ENCODE data around the gene SEMA3E.

Gene SEMA3E

GRCh38 chr7:83478616-83479015 lies 170.3 kb downstream of the SEMA3E start:
- no peak for TF ChIP-seq CTCF (conservative IDR thresholded peaks at IDR 0.05; ENCODE audit: low read length)
- no peak for TF ChIP-seq EZH2phosphoT487 (IDR thresholded peaks at IDR 0.05; ENCODE audit: borderline replicate concordance)
- no peaks in the 10 kb centered on the region for H3K4me1 ChIP-seq (ENCODE audit: insufficient read depth, low read length, poor library complexity, severe bottlenecking)
- H4K20me1 ChIP-seq (ENCODE audit: insufficient read depth, low read length, poor library complexity, severe bottlenecking): no peaks in the 10 kb centered on the region
- 0 out of 2 replicates have a peak, but pooled peaks cover 2% of the 10 kb centered on the region for H3K9me2 ChIP-seq (replicated peaks; ENCODE audit: low read depth, low read length)
- H3K4me3 ChIP-seq (ENCODE audit: low read length, poor library complexity, severe bottlenecking): no peak overlapping the region
- H3K79me2 ChIP-seq (ENCODE audit: insufficient read depth, low read length): no peaks in the 10 kb centered on the region
- peak overlapping the region; percentile 55; the same call in 1 of the 2 replicates for H2AFZ ChIP-seq (ENCODE audit: low read length)
- no peak overlapping the region for H3K4me2 ChIP-seq (ENCODE audit: low read depth, low read length, poor library complexity, severe bottlenecking)
- H3F3A ChIP-seq (ENCODE audit: low read depth): no peaks in the 10 kb centered on the region
- no peaks in the 10 kb centered on the region for H3K36me3 ChIP-seq (ENCODE audit: insufficient read depth, low read length)
- H3K9ac ChIP-seq (ENCODE audit: low read depth, low read length, poor library complexity, severe bottlenecking): no peak overlapping the region
- H3K27me3 ChIP-seq (ENCODE audit: insufficient read depth, low read length, poor library complexity, severe bottlenecking): no peaks in the 10 kb centered on the region
- H3K9me3 ChIP-seq (ENCODE audit: insufficient read depth, low read depth, low read length): no peaks in the 10 kb centered on the region

GRCh38 chr7:83476511-83477050 lies 172.4 kb downstream of the SEMA3E start:
- Histone ChIP-seq H3K4me3 (ENCODE audit: low read length, poor library complexity, severe bottlenecking) (no peak overlapping the region), H3K9ac (ENCODE audit: low read depth, low read length, poor library complexity, severe bottlenecking) (no peak overlapping the region), H3K36me3 (ENCODE audit: insufficient read depth, low read length) (no peaks in the 10 kb centered on the region), H3K9me3 (ENCODE audit: insufficient read depth, low read depth, low read length) (no peaks in the 10 kb centered on the region), H3K27me3 (ENCODE audit: insufficient read depth, low read length, poor library complexity, severe bottlenecking) (no peaks in the 10 kb centered on the region), H3F3A (ENCODE audit: low read depth) (no peaks in the 10 kb centered on the region), H2AFZ (ENCODE audit: low read length) (no peak overlapping the region), H3K9me2 (replicated peaks; ENCODE audit: low read depth, low read length) (no peaks in the 10 kb centered on the region), H3K4me1 (ENCODE audit: insufficient read depth, low read length, poor library complexity, severe bottlenecking) (no peaks in the 10 kb centered on the region), H3K79me2 (ENCODE audit: insufficient read depth, low read length) (no peaks in the 10 kb centered on the region), H3K4me2 (ENCODE audit: low read depth, low read length, poor library complexity, severe bottlenecking) (no peak overlapping the region), H4K20me1 (ENCODE audit: insufficient read depth, low read length, poor library complexity, severe bottlenecking) (no peaks in the 10 kb centered on the region)
- TF ChIP-seq EZH2phosphoT487 (IDR thresholded peaks at IDR 0.05; ENCODE audit: borderline replicate concordance) (no peak), CTCF (conservative IDR thresholded peaks at IDR 0.05; ENCODE audit: low read length) (no peak)

GRCh38 chr7:83475420-83475819 lies 173.5 kb downstream of the SEMA3E start:
- H3K27me3 ChIP-seq (ENCODE audit: insufficient read depth, low read length, poor library complexity, severe bottlenecking): no peaks in the 10 kb centered on the region
- H3F3A ChIP-seq (ENCODE audit: low read depth): no peaks in the 10 kb centered on the region
- no peaks in the 10 kb centered on the region for H3K9me2 ChIP-seq (replicated peaks; ENCODE audit: low read depth, low read length)
- no peak overlapping the region for H3K4me3 ChIP-seq (ENCODE audit: low read length, poor library complexity, severe bottlenecking)
- no peak overlapping the region for H2AFZ ChIP-seq (ENCODE audit: low read length)
- no peaks in the 10 kb centered on the region for H3K79me2 ChIP-seq (ENCODE audit: insufficient read depth, low read length)
- TF ChIP-seq EZH2phosphoT487 (IDR thresholded peaks at IDR 0.05; ENCODE audit: borderline replicate concordance) (no peak), CTCF (conservative IDR thresholded peaks at IDR 0.05; ENCODE audit: low read length) (peak; percentile 31)
- H3K36me3 ChIP-seq (ENCODE audit: insufficient read depth, low read length): no peaks in the 10 kb centered on the region
- H3K9ac ChIP-seq (ENCODE audit: low read depth, low read length, poor library complexity, severe bottlenecking): no peak overlapping the region
- H3K4me2 ChIP-seq (ENCODE audit: low read depth, low read length, poor library complexity, severe bottlenecking): no peak overlapping the region
- no peaks in the 10 kb centered on the region for H4K20me1 ChIP-seq (ENCODE audit: insufficient read depth, low read length, poor library complexity, severe bottlenecking)
- no peaks in the 10 kb centered on the region for H3K9me3 ChIP-seq (ENCODE audit: insufficient read depth, low read depth, low read length)
- H3K4me1 ChIP-seq (ENCODE audit: insufficient read depth, low read length, poor library complexity, severe bottlenecking): no peaks in the 10 kb centered on the region
